ENCODE measurements around the gene ANXA1.
A peak's percentile ranks its signal among the peaks of the same experiment; 100 is the strongest.

The ANXA1 gene, protein sequence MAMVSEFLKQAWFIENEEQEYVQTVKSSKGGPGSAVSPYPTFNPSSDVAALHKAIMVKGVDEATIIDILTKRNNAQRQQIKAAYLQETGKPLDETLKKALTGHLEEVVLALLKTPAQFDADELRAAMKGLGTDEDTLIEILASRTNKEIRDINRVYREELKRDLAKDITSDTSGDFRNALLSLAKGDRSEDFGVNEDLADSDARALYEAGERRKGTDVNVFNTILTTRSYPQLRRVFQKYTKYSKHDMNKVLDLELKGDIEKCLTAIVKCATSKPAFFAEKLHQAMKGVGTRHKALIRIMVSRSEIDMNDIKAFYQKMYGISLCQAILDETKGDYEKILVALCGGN

DNA sequence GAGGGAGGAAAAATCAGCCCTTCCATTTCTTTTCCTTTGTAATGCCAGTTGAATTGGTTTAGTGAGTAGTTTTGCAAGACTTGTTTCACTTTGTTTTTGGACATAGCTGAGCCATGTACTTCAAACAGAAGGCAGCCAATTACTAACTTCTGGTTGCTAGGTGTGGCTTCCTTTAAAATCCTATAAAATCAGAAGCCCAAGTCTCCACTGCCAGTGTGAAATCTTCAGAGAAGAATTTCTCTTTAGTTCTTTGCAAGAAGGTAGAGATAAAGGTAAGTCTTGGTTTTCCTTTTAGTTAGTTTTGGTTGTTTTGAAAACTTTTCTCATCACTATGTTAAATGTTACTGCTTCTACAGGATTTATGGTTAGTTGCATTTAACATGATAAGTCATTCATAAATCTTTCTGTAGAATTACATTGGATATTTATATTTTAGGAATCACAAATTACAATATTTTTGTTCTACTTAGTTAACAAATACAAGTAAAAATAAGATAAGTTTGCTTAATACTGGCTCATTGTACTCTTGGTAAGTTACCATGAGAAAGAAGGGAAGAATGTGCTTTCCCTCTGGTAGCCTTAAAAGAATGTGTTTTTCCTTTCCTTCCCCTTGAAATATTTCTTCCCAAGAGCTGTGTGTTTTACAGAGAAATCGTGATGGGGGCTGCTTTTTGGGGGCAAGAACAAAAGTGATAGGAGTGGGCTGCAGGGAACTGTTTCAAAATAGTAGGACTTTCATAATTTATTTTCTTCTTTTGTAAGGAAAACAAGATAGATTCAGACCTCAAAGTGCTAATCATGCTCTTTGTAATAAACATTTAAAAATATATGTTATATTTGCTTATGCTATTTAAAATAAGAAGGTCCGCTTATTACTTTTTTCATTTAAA, at the start of gene ANXA1:
Gene ANXA1 (plus strand): TSS at position 213 of the 890 bp plus-strand sequence. CDS start 6,671 bp downstream, outside the sequence.
- peak within 1 kb of the TSS; percentile 82 for H3K4me2 ChIP-seq (ENCODE audit: low read depth, low read length, poor library complexity, severe bottlenecking)
- no peak within 1 kb of the TSS; the same call in 1 of the 2 replicates for H2AFZ ChIP-seq (ENCODE audit: low read length)
- H3F3A ChIP-seq (ENCODE audit: low read depth), result peaks cover 7% of the 10 kb centered on the region; the same call in 1 of the 2 replicates
- no peaks in the 10 kb centered on the region for H3K36me3 ChIP-seq (ENCODE audit: insufficient read depth, low read length)
- H3K9me2 ChIP-seq (replicated peaks; ENCODE audit: low read depth, low read length), result no peaks in the 10 kb centered on the region
- no peaks in the 10 kb centered on the region for H3K9me3 ChIP-seq (ENCODE audit: insufficient read depth, low read depth, low read length)
- H3K9ac ChIP-seq (ENCODE audit: low read depth, low read length, poor library complexity, severe bottlenecking), result peak within 1 kb of the TSS; percentile 76
- no peaks in the 10 kb centered on the region for H4K20me1 ChIP-seq (ENCODE audit: insufficient read depth, low read length, poor library complexity, severe bottlenecking)
- H3K79me2 ChIP-seq (ENCODE audit: insufficient read depth, low read length), result peaks cover 48% of the 10 kb centered on the region
- TF ChIP-seq, protein P1, sequence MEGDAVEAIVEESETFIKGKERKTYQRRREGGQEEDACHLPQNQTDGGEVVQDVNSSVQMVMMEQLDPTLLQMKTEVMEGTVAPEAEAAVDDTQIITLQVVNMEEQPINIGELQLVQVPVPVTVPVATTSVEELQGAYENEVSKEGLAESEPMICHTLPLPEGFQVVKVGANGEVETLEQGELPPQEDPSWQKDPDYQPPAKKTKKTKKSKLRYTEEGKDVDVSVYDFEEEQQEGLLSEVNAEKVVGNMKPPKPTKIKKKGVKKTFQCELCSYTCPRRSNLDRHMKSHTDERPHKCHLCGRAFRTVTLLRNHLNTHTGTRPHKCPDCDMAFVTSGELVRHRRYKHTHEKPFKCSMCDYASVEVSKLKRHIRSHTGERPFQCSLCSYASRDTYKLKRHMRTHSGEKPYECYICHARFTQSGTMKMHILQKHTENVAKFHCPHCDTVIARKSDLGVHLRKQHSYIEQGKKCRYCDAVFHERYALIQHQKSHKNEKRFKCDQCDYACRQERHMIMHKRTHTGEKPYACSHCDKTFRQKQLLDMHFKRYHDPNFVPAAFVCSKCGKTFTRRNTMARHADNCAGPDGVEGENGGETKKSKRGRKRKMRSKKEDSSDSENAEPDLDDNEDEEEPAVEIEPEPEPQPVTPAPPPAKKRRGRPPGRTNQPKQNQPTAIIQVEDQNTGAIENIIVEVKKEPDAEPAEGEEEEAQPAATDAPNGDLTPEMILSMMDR (conservative IDR thresholded peaks at IDR 0.05; ENCODE audit: low read length), result no peak
- no peak for TF ChIP-seq EZH2phosphoT487 (IDR thresholded peaks at IDR 0.05; ENCODE audit: borderline replicate concordance)
- peak within 1 kb of the TSS; percentile 75 for H3K4me3 ChIP-seq (ENCODE audit: low read length, poor library complexity, severe bottlenecking)
- H3K27me3 ChIP-seq (ENCODE audit: insufficient read depth, low read length, poor library complexity, severe bottlenecking), result no peaks in the 10 kb centered on the region
- peaks cover 73% of the 10 kb centered on the region for H3K4me1 ChIP-seq (ENCODE audit: insufficient read depth, low read length, poor library complexity, severe bottlenecking)

DNA sequence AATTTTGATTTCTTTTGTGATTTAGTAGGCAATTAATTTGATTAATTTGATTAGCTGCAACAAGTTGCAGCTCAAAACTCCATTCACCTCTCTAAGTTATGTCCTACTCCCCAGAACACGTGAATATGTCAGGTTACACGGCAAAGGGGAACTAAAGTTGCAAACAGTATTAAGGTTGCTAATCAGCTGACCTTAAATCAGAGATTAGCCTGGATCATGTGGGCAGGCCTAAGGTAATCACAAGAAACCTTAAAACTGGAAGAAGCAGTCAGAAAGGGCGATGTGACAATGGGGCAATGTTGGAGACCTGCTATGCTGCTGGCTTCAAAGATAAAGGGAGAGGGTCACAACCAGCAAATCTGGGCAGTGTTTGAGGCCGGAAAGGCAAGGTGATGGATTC, 47.3 kb upstream of the ANXA1 start:
- no peaks in the 10 kb centered on the region for H3K79me2 ChIP-seq (ENCODE audit: insufficient read depth, low read length)
- no peaks in the 10 kb centered on the region for H3K27me3 ChIP-seq (ENCODE audit: insufficient read depth, low read length, poor library complexity, severe bottlenecking)
- H3K9me3 ChIP-seq (ENCODE audit: insufficient read depth, low read depth, low read length), result no peaks in the 10 kb centered on the region
- no peaks in the 10 kb centered on the region for H4K20me1 ChIP-seq (ENCODE audit: insufficient read depth, low read length, poor library complexity, severe bottlenecking)
- no peak overlapping the region for H3K9ac ChIP-seq (ENCODE audit: low read depth, low read length, poor library complexity, severe bottlenecking)
- no peak overlapping the region for H3K4me2 ChIP-seq (ENCODE audit: low read depth, low read length, poor library complexity, severe bottlenecking)
- H3K9me2 ChIP-seq (replicated peaks; ENCODE audit: low read depth, low read length), result no peaks in the 10 kb centered on the region
- H3K4me1 ChIP-seq (ENCODE audit: insufficient read depth, low read length, poor library complexity, severe bottlenecking), result no peaks in the 10 kb centered on the region
- no peaks in the 10 kb centered on the region for H3K36me3 ChIP-seq (ENCODE audit: insufficient read depth, low read length)
- H3K4me3 ChIP-seq (ENCODE audit: low read length, poor library complexity, severe bottlenecking), result no peak overlapping the region
- H3F3A ChIP-seq (ENCODE audit: low read depth), result no peaks in the 10 kb centered on the region
- TF ChIP-seq, protein P1 (conservative IDR thresholded peaks at IDR 0.05; ENCODE audit: low read length), result no peak
- TF ChIP-seq EZH2phosphoT487 (IDR thresholded peaks at IDR 0.05; ENCODE audit: borderline replicate concordance), result no peak
- no peak overlapping the region for H2AFZ ChIP-seq (ENCODE audit: low read length)

- H2AFZ ChIP-seq (ENCODE audit: low read length), result no peak overlapping the region
- H3K4me3 ChIP-seq (ENCODE audit: low read length, poor library complexity, severe bottlenecking), result no peak overlapping the region
- H3K9me2 ChIP-seq (replicated peaks; ENCODE audit: low read depth, low read length), result no peaks in the 10 kb centered on the region
- no peaks in the 10 kb centered on the region for H4K20me1 ChIP-seq (ENCODE audit: insufficient read depth, low read length, poor library complexity, severe bottlenecking)
- H3K79me2 ChIP-seq (ENCODE audit: insufficient read depth, low read length), result no peaks in the 10 kb centered on the region
- no peaks in the 10 kb centered on the region for H3K9me3 ChIP-seq (ENCODE audit: insufficient read depth, low read depth, low read length)
- H3K4me2 ChIP-seq (ENCODE audit: low read depth, low read length, poor library complexity, severe bottlenecking), result no peak overlapping the region
- H3K9ac ChIP-seq (ENCODE audit: low read depth, low read length, poor library complexity, severe bottlenecking), result no peak overlapping the region
- H3F3A ChIP-seq (ENCODE audit: low read depth), result no peaks in the 10 kb centered on the region
- TF ChIP-seq EZH2phosphoT487 (IDR thresholded peaks at IDR 0.05; ENCODE audit: borderline replicate concordance), result no peak
- TF ChIP-seq, protein P1 (conservative IDR thresholded peaks at IDR 0.05; ENCODE audit: low read length), result no peak
- no peaks in the 10 kb centered on the region for H3K4me1 ChIP-seq (ENCODE audit: insufficient read depth, low read length, poor library complexity, severe bottlenecking)
- no peaks in the 10 kb centered on the region for H3K36me3 ChIP-seq (ENCODE audit: insufficient read depth, low read length)
- H3K27me3 ChIP-seq (ENCODE audit: insufficient read depth, low read length, poor library complexity, severe bottlenecking), result no peaks in the 10 kb centered on the region
Observed at GRCh38 chr9:73104921-73105320, 46.7 kb upstream of the ANXA1 start.

All from Loucy (cell line).